ENCODE data around the gene SSBP3.
"Not testable (repeated sequence)": the region's sequence is repeated elsewhere in the genome, so short reads cannot be mapped to it uniquely, and the experiment has no call there.

SSBP3 gene

GRCh38 chr1:54355931-54356679 is 50.1 kb downstream of the SSBP3 start:
- DNase-seq (ENCODE audit: insufficient read length, low spot score) (peak; percentile 33), FAIRE-seq (peak; percentile 47)

DNA sequence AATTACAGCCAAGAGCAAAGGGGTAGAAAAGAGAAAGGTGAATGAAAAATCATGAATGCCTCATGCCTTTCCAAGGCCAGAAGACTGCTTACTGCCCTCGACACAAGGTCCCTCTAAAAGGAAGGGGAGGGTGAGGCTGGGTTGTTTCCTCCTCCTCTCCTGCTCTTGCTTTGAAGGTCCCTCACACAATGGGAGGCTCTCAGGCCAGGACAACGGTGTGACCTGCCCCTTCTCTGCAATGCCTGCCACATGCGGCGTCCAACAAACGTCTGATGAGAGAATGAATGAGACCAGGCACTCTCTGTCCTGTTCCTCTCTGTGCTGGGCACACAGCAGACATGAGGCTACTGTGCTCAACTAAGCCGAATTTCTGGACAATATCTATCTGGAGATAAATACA is 51.3 kb downstream of the SSBP3 start:
- DNase-seq (ENCODE audit: insufficient read length, low spot score), result no peak
- FAIRE-seq, result no peak

DNA sequence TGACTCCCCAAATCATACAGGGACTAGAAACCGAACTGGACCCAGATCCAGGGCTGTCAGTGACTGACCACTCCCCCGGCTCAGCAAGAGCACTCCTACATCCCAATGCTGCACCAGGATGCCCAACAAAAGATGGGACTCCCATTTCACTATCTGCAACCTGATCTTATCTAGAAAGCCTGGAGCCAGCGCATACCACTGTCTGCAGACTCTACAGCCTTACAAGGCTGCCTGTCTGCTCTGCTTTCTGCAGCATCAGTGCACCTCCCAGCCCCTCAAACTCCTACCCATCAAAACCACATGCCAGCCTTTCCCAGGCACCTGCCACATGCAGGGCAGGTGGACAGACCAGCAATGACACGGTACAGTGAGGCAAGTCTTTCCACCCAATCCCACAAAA is 52.2 kb downstream of the SSBP3 start:
- FAIRE-seq (no peak), DNase-seq (ENCODE audit: insufficient read length, low spot score) (no peak)

DNA sequence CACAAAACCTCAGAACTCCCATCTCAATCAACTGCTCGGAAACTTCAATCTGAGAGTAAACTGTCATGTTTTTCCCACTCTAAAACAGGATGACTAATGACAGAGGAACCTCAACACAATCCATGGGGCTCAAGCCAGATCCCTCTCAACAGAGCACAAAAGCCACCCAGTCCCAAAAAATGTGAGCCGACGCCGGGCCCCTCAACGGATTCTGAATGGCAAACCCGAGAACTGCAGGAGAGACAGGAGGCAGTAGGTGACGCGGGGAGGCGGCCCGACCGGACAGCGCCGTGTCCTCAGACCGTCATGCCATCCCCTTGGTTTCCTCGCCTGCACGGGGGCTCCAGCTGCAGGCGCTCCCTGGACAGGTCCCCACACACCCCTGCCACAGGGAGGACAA is 53.4 kb downstream of the SSBP3 start:
- DNase-seq (ENCODE audit: insufficient read length, low spot score) (no peak), FAIRE-seq (no peak)

GRCh38 chr1:54350360-54350759 is 55.8 kb downstream of the SSBP3 start:
- FAIRE-seq (no peak), DNase-seq (ENCODE audit: insufficient read length, low spot score) (no peak)

DNA sequence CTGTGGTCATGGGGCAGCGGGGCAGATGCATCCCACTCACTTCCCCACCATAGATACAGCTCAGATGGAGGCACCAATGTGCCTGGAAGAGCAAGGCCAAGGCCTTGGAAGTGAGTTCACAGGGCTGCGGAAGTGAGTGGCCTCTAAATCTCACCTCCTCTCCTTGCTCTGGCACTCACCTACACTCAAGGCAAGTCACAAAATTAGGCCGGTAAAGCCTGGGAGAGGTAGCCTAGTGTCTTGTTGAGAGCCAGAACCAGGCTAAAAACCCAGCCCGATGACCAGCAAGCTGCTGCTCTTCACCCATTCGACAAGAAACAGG is 57.5 kb downstream of the SSBP3 start:
- no peak for DNase-seq (ENCODE audit: insufficient read length, low spot score)
- no peak for FAIRE-seq

DNA sequence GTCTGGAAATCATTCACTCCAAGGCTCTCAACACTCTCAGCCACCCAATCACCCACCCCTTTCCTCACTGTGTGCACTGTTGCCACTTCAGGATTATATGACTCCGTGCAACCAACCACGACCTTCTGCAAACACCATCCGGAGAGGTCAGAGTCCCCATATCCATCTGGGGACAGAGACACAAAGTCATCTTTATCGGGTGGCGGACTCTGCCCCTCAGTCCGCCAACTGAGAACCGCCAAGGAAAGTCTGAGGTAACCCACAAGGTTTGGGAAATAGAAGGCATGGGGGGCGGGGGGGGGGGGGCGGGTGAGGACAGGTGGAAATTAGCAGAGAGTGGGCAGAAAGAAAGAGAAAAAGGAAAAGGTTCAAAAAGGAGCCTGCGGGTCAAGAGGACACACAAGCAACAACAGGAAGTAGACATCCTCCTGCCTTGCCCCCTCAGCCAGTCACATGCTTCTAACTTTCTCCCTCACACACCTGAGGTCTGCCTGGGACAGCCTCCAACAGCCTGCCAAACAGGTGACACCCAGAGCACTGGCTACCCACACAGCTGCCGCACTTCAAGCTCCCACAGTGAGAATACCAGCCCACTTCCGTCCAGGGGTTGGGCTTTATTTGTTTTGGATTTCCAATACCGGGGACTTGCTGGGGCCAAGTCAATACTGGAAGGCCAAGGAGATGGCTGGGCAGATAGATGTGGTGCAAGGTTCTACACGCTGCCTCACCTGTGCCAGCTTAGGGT is 58.1 kb downstream of the SSBP3 start:
- no peak for DNase-seq (ENCODE audit: insufficient read length, low spot score)
- no peak for FAIRE-seq

DNA sequence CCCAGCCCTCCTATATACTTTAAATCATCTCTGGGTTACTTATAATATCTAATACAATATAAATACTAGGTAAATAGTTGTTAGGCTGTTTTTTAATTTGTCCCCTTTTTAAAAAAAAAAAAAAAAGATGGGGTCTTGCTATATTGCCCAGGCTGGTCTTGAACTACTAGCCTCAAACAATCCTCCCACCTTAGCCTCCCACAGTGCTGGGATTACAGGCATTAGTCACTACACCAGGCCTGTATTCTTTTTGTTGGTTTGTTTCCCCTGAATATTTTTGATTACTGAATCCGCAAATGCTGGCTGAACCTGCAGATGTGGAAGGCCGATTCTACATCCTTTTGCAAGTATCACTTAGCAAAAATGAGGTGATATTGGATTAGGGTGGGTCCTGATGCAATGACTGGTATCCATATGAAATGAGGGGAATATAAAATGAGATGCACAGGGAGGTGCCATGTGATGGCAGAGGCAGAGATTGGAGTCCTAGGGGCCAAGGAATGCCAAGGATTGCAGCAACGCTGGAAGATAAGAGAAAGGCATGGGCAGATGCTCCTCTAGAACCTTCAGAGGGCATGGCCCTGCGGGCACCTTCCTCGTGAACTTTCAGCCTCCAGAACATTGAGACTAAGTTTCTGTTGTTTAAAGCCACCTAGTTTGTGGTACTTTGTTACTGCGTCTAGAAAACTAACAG is 58.8 kb downstream of the SSBP3 start:
- DNase-seq (ENCODE audit: insufficient read length, low spot score) (no peak), FAIRE-seq (no peak)

DNA sequence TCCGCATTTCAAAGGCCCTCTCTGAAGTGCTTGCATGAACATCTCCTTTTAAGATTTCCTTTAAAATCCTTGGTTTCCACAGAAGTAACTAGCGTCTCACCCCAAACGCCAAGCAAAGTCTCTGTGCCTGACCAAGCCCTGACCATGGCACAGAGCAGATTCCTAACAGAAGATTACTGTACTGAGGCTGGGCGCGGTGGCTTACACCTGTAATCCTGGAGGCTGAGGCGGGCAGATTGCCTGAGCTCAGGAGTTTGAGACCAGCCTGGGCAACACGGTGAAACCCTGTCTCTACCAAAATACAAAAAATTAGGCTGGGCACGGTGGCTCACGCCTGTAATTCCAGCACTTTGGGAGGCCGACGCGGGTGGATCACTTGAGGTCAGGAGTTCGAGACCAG is 60.6 kb downstream of the SSBP3 start:
- DNase-seq (ENCODE audit: insufficient read length, low spot score); FAIRE-seq: not testable (repeated sequence)

GRCh38 chr1:54345116-54345515 is 61.1 kb downstream of the SSBP3 start:
- DNase-seq (ENCODE audit: insufficient read length, low spot score) (no peak), FAIRE-seq (no peak)

DNA sequence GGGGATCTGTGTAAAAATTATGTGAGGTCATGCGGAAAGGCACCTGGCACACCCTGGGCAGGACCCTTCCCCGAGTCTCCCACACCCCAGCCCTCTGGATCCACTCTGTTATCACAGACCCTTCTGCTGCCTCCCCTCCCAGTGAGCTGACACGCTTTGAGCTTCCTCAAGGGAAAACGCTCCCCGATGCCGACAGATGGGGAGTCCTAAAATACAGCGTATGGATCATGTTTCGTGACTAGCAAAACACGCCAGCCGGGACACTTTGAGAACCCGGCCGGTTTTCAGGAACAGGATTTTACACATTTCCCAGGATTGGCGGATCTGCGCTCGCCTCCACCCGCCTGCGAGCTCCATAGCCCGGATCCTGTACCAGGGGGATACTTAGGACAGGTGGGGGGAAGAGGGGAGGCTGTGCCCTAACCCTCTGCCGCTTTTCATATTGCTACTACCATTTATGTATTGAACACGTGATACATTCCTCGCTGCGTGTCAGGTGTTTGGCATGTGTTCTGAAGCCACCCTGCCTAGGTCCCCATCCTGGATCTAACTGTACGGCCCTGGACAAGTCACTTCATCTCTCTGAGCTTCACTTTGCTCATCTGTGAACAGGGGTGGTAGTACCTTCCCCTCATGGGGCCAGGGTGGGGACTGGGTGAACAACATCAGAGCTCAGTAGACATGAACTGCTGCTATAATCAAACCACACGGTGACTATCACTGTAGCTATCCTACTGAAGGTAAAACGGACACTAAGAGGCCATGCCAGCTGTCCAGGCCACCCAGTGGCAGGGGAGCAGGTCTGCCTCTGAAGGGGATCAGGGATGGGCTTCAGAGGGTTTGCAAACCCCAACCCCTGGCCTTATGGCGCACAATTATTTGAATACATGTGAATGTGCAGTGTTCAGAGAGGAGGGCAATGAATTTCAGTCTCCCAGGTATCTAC is 63.2 kb downstream of the SSBP3 start:
- no peak for DNase-seq (ENCODE audit: insufficient read length, low spot score)
- FAIRE-seq, result no peak

- DNase-seq (ENCODE audit: insufficient read length, low spot score) (no peak), FAIRE-seq (no peak)
Observed at GRCh38 chr1:54342288-54342687, 63.9 kb downstream of the SSBP3 start.

DNA sequence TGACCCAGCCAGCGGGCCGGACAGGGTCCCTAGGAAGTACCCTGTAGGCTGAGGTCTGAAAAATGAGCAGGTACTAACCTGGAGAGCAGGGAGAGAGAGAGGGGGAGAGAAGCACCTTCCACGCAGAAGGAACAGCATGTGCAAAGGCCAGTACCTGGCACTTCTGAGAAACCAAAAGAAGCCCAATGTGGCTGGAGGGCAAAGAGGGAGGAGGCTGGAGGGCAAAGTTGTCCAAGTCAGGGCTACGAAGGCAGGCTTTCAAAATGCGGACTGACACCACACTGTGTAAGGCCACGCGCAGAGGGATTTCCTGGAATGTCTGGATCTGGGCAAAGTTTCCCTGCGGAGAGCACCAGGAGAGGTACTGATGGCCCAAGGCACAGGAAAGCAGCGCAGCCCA is 64.4 kb downstream of the SSBP3 start:
- no peak for FAIRE-seq
- DNase-seq (ENCODE audit: insufficient read length, low spot score), result no peak

GRCh38 chr1:54340878-54341277 is 65.3 kb downstream of the SSBP3 start:
- DNase-seq (ENCODE audit: insufficient read length, low spot score) (no peak), FAIRE-seq (no peak)

- no peak for FAIRE-seq
Observed at GRCh38 chr1:54340434-54340833, 65.8 kb downstream of the SSBP3 start.

GRCh38 chr1:54339126-54339525 is 67.1 kb downstream of the SSBP3 start:
- DNase-seq (ENCODE audit: insufficient read length, low spot score) (no peak), FAIRE-seq (no peak)

More at GRCh38 chr1:54340434-54340833, 65.8 kb downstream of the SSBP3 start:
- DNase-seq (ENCODE audit: insufficient read length, low spot score), result no peak

GRCh38 chr1:54338464-54338863 is 67.7 kb downstream of the SSBP3 start:
- no peak for FAIRE-seq
- no peak for DNase-seq (ENCODE audit: insufficient read length, low spot score)

DNA sequence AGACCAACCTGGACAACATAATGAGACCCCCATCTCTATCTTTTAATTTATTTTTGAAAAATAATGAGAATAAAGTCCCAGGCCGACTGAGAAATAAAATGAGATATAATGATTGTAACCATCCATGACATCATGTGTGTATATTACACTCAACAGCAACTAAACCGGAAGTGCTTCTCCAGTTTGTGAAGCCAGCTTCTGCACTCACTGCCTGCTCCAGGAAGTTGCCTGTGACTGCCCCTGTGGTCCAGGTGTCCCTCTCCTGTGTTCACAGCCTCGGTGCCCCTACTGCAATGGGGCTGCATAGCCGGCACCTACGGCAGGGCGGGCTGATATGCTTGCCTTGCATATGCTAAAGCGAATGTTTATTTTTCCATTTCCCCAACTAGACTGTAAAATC is 68.3 kb downstream of the SSBP3 start:
- FAIRE-seq (no peak), DNase-seq (ENCODE audit: insufficient read length, low spot score) (no peak)

- FAIRE-seq (no peak), DNase-seq (ENCODE audit: insufficient read length, low spot score) (no peak)
Observed at GRCh38 chr1:54337034-54337433, 69.2 kb downstream of the SSBP3 start.

DNA sequence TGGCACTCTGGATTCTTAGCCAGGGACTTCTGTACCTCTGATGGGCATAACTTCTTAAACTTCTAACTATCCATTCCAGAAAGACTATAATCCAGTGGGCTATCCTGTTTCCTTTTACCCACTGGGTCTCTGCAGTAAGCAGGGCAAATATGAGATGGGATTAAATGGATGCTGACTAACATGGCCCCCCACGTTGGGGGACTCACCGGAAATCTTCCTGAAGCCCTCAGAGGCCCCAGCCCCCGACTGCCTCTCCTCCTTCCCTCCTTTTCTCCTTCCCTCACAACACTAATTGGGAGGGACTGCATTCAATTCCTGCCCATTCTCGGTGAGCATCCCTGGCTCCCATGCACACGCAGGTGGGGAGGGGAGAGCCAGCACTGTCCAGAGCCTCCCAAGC is 70.1 kb downstream of the SSBP3 start:
- FAIRE-seq (no peak), DNase-seq (ENCODE audit: insufficient read length, low spot score) (no peak)

DNA sequence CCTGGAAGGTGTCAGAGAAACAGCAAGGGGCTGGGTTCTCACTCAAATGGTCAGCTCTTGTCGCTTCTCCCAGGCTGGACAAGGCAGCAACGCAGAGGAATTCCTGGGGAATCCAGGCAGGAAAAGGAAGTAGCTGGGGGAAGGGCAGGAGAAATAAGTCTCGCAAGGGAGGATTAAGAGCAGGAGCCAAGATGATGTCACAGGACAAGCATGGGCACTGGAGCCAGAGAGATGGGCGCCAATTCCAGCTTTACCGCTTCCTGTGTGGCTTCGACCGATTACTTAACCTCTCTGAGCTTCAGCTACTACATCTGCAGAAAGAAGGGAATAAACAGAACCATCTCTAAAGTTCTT is 70.5 kb downstream of the SSBP3 start:
- no peak for FAIRE-seq
- no peak for DNase-seq (ENCODE audit: insufficient read length, low spot score)
